Measurements from ENCODE around the gene CACNG4. TPM values are rescaled to one million over a fixed set of nuclear protein-coding genes. Genes with fewer than 3 reads are reported as not detected.

Gene CACNG4
- total RNA-seq, 1 experiment from 2014 or later = 6.3 TPM

- H4K91ac ChIP-seq (ENCODE audit: insufficient read length, low read depth, low read length) = no peak overlapping the region
- no peak overlapping the region for H2BK15ac ChIP-seq (ENCODE audit: low read depth, low read length)
- Mint-ChIP-seq H3K4me3 (no peak overlapping the region), H3K27me3 (ENCODE audit: low read depth) (peaks cover 6% of the 10 kb centered on the region), H3K9me3 (peaks cover 2 to 4% of the 10 kb centered on the region in 2 experiments; a peak in 4 of 5 replicates), H3K4me1 (peaks cover 6% of the 10 kb centered on the region in 2 experiments), H3K36me3 (ENCODE audit: insufficient read depth in 1 of 3, low read depth in 3 of 3) (no peaks in the 10 kb centered on the region; a peak in 1 of 7 replicates), H3K27ac (no peak overlapping the region)
- no peak overlapping the region for H3K27ac ChIP-seq (ENCODE audit: insufficient read length, low read depth, low read length)
- no peak overlapping the region for H3K18ac ChIP-seq (ENCODE audit: insufficient read length, low read depth, low read length)
- no peak overlapping the region for H3K23ac ChIP-seq (ENCODE audit: insufficient read length, low read depth, low read length)
- no peaks in the 10 kb centered on the region for H3K79me1 ChIP-seq (ENCODE audit: insufficient read depth, low read depth, low read length, poor library complexity, severe bottlenecking)
- DNase-seq = no peak
- H2AFZ ChIP-seq (ENCODE audit: low read length) = no peak overlapping the region
- H3T11ph ChIP-seq (ENCODE audit: low read length) = no peak overlapping the region
- WGBS (ENCODE audit: extremely low coverage, insufficient read length, low lambda C conversion rate) = no CpG with 5 or more reads among the region's 1 CpG
- H3K9me3 ChIP-seq (ENCODE audit: control insufficient read depth, low read depth, low read length) = no peaks in the 10 kb centered on the region
- no peak overlapping the region for H2BK20ac ChIP-seq (ENCODE audit: low read depth, low read length, poor library complexity, severe bottlenecking)
- no peaks in the 10 kb centered on the region for H3K23me2 ChIP-seq (ENCODE audit: insufficient read length, low read depth, low read length, poor library complexity, severe bottlenecking)
- no peaks in the 10 kb centered on the region for H3K79me2 ChIP-seq (ENCODE audit: insufficient read depth, low read length)
- no peaks in the 10 kb centered on the region for H4K20me1 ChIP-seq (ENCODE audit: control insufficient read depth, insufficient read depth, insufficient read length)
- H3K4me2 ChIP-seq (ENCODE audit: insufficient read depth, insufficient read length, low read length) = no peak overlapping the region
- H2BK12ac ChIP-seq (ENCODE audit: insufficient read length, low read depth, low read length) = no peak overlapping the region
- TF ChIP-seq, protein P1, sequence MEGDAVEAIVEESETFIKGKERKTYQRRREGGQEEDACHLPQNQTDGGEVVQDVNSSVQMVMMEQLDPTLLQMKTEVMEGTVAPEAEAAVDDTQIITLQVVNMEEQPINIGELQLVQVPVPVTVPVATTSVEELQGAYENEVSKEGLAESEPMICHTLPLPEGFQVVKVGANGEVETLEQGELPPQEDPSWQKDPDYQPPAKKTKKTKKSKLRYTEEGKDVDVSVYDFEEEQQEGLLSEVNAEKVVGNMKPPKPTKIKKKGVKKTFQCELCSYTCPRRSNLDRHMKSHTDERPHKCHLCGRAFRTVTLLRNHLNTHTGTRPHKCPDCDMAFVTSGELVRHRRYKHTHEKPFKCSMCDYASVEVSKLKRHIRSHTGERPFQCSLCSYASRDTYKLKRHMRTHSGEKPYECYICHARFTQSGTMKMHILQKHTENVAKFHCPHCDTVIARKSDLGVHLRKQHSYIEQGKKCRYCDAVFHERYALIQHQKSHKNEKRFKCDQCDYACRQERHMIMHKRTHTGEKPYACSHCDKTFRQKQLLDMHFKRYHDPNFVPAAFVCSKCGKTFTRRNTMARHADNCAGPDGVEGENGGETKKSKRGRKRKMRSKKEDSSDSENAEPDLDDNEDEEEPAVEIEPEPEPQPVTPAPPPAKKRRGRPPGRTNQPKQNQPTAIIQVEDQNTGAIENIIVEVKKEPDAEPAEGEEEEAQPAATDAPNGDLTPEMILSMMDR (conservative IDR thresholded peaks at IDR 0.05) = no peak
- no peak overlapping the region for H3K4ac ChIP-seq (ENCODE audit: low read depth, low read length)
- H3K14ac ChIP-seq (ENCODE audit: insufficient read depth, low read length) = no peak overlapping the region
- no peak overlapping the region for H4K8ac ChIP-seq (replicated peaks; ENCODE audit: insufficient read length, low read depth, low read length)
- H2AK5ac ChIP-seq (ENCODE audit: insufficient read length, low read length) = no peak overlapping the region
- no peak overlapping the region for H3K56ac ChIP-seq (ENCODE audit: insufficient read length, low read depth, low read length)
- H2BK120ac ChIP-seq (ENCODE audit: low read depth, low read length, poor library complexity, severe bottlenecking) = no peak overlapping the region
- no peak overlapping the region for H2BK5ac ChIP-seq (ENCODE audit: insufficient read length, low read length)
- no peak overlapping the region for H4K5ac ChIP-seq (ENCODE audit: insufficient read length, low read depth, low read length)
- H3K27me3 ChIP-seq (ENCODE audit: insufficient read depth, low read length) = no peaks in the 10 kb centered on the region
- H3K4me1 ChIP-seq (ENCODE audit: insufficient read depth, low read length) = no peaks in the 10 kb centered on the region
- H3K9ac ChIP-seq (ENCODE audit: extremely low read depth, insufficient read length, low read length) = no peak overlapping the region
These were observed 40.6 kb upstream of the CACNG4 start for GRCh38 chr17:66923886-66924285.

All from H9 (cell line).